Nephron progenitor cell (in vitro differentiated cells): ENCODE measurements around the gene ZBTB20.

ENCODE experiments used
- DNase-seq: peaks from one replicate; pipeline ENCODE4 v3.0.0; 2021
- H3K27ac Mint-ChIP-seq: 2 replicates; pipeline ENCODE4 v1.8.0; 2021; ENCODE audit warnings: mild to moderate bottlenecking, moderate library complexity, mixed read lengths
- H3K27me3 Mint-ChIP-seq: 2 replicates; pipeline ENCODE4 v1.8.0; 2021; ENCODE audit warnings: mild to moderate bottlenecking, low read depth, mixed read lengths; ENCODE audit not compliant: poor library complexity
- H3K36me3 Mint-ChIP-seq: 2 replicates; pipeline ENCODE4 v1.8.0; 2021; ENCODE audit warnings: low read depth, mixed read lengths
- H3K4me1 Mint-ChIP-seq: 2 replicates; pipeline ENCODE4 v1.8.0; 2021; ENCODE audit warnings: mixed read lengths
- H3K4me3 Mint-ChIP-seq: 2 replicates; pipeline ENCODE4 v1.8.0; 2021; ENCODE audit warnings: mild to moderate bottlenecking, moderate library complexity, mixed read lengths
- H3K9me3 Mint-ChIP-seq: 2 replicates; pipeline ENCODE4 v1.8.0; 2021; ENCODE audit warnings: mild to moderate bottlenecking, moderate library complexity, mixed read lengths
- TF ChIP-seq, protein P1 (sequence below): fragments of 200-600 bp; sonication (generic); IDR thresholded peaks from 2 replicates; pipeline ENCODE4 v1.5.0; 2021; ENCODE audit warnings: antibody characterized with exemption

The ZBTB20 gene

DNA sequence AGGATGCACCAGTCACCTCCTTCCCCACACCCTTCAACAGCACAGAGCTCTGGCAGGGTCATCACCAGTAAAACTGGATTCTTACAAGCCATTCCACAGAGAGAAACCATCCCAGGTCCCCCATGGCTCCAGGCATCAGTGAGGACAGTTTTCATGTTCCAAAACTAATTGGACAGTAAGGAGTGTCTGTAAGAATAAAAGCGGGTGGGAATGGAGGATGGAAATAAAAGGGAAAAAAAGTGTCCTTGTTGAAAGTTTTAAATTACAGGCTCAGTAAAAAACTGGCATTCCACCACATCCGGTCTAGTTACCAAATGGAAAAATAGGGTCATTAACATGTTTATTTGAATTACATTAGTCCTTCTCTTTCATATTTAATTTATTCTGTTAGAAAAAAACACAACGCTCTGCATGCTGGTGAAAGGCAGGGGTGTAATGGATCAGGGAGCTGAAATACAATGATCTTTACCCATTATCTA is 735.9 kb downstream of the ZBTB20 start:
- Mint-ChIP-seq H3K4me1 (peaks cover 51% of the 10 kb centered on the region), H3K27me3 (no peaks in the 10 kb centered on the region), H3K9me3 (no peaks in the 10 kb centered on the region), H3K27ac (no peak overlapping the region), H3K4me3 (no peak overlapping the region), H3K36me3 (no peaks in the 10 kb centered on the region)
- DNase-seq: no peak
- TF ChIP-seq, protein P1, sequence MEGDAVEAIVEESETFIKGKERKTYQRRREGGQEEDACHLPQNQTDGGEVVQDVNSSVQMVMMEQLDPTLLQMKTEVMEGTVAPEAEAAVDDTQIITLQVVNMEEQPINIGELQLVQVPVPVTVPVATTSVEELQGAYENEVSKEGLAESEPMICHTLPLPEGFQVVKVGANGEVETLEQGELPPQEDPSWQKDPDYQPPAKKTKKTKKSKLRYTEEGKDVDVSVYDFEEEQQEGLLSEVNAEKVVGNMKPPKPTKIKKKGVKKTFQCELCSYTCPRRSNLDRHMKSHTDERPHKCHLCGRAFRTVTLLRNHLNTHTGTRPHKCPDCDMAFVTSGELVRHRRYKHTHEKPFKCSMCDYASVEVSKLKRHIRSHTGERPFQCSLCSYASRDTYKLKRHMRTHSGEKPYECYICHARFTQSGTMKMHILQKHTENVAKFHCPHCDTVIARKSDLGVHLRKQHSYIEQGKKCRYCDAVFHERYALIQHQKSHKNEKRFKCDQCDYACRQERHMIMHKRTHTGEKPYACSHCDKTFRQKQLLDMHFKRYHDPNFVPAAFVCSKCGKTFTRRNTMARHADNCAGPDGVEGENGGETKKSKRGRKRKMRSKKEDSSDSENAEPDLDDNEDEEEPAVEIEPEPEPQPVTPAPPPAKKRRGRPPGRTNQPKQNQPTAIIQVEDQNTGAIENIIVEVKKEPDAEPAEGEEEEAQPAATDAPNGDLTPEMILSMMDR: no peak

DNA sequence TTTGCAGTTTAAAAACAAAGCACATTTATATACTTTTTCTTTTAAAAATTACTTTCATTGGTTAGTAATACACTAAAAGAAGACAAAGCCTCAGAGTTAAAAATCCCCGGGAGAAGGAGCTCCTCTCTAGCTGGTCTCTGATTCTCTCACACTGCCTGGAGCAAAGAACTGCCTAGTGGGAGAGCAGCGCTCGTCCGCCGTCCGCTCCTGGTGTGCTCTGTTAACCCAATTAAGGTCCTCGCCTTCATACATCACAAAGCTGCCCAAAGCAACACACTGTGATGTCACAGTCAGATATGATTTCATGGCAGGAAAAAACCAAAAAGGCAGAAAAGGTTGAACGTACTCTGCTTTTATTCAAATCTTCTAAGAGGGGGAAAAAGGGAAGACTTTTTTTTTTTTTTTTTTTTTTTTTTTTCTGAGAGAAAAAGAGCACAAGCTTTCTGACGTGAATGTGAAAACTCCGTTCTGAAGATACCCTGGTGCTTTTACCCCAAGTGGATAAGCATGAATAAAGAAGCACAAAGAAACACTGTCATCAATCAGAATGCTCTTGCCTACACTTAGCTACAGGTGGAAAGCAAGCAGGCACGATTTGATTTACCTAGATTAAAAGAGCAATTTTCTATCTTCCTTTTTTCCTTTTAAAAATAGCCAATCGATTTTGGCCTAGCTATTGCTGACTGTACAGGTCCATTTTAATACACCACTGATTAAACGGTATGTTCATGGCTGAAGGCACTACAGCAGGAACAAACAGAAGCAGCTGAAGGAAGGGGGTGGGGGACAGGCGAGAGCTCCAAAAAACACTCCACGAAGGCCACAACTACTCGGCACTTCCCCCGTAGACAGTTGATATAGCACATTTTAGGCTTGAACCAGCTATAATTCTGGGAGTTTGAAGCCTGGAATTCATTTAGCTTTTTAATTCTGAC is 738.1 kb downstream of the ZBTB20 start:
- TF ChIP-seq, protein P1: no peak
- Mint-ChIP-seq H3K9me3 (no peaks in the 10 kb centered on the region), H3K36me3 (no peaks in the 10 kb centered on the region), H3K27ac (no peak overlapping the region), H3K4me1 (peaks cover 51% of the 10 kb centered on the region), H3K27me3 (no peaks in the 10 kb centered on the region), H3K4me3 (peak overlapping the region; percentile 52)
- DNase-seq: peak; percentile 16

DNA sequence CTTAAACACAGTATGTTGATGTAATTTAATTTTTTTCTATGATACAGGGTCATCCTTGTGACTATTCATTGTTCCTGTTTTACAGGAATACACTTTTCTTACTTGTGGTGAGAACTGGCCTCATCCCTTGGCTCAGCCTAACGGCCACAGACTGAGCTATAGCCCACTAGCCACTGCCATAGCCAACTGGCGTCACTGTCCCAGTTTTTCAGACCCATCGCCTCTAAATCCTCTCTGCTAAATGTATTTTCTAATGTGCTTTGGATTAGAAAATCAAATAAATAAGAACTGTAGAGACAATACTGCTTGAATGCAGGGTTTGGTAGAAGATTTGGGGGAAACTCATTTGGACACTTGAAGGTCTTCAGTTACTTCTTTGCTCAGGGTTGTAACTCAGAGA is 740.2 kb downstream of the ZBTB20 start:
- Mint-ChIP-seq H3K9me3 (no peaks in the 10 kb centered on the region), H3K4me3 (no peak overlapping the region), H3K27ac (no peak overlapping the region), H3K36me3 (no peaks in the 10 kb centered on the region), H3K4me1 (peaks cover 47% of the 10 kb centered on the region), H3K27me3 (no peaks in the 10 kb centered on the region)
- DNase-seq: no peak
- TF ChIP-seq, protein P1: no peak

DNA sequence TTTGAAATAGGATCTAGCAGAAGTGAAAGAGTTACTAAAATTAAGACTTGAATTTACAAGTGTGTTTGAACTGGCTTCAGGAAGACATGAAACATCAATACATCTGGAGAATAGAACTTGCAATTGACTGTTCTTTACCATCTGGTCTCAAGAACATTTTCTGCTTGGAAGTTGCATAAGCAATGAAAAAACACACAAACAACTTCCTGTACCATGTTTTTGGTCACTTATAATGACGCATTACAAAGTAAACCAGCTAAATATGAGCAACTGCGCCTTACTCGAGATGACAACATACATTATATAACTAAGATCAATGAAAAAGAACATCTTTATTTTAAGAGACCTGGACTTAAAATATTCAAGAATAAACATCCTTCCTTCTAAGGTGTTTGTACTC is 740.8 kb downstream of the ZBTB20 start:
- Mint-ChIP-seq H3K27me3 (no peaks in the 10 kb centered on the region), H3K9me3 (no peaks in the 10 kb centered on the region), H3K27ac (no peak overlapping the region), H3K4me3 (no peak overlapping the region), H3K4me1 (peaks cover 42% of the 10 kb centered on the region), H3K36me3 (no peaks in the 10 kb centered on the region)
- no peak for DNase-seq
- TF ChIP-seq, protein P1: no peak

DNA sequence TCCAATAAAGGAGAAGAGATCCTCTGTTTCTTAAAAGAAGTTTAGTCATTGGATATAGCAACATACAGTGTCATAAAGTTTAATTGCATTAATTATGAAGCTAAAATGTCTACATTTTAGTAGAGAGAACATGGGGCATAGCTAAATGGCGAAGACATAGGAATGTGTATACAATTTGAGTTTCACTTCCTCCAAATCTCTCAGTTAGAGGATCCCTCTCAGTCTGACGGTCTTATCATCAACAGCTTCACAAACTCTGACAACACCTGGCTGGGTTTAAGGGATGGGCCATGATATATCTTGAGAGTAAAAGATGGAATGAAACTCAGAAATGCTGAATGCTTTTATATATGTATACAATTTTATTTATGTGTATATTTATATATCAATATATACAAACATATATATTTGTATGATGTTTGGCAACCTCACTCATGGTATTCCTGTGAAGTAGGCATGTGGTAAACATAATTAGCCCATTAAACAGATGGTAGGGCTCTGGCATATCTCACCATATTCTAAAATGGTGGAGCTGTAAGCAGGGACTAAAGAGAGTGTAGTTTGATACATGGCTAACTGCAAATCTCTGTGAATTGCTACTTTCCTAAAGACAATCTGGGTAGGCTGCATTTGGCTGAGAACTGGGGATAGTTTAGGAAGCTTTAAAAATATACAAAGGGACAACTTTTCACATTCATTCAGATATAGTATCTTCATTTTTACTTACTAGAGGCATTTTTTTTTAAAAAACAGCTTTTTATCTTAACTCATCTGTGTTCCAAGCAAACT is 741.7 kb downstream of the ZBTB20 start:
- H3K4me1 Mint-ChIP-seq: peaks cover 34% of the 10 kb centered on the region
- H3K9me3 Mint-ChIP-seq: no peaks in the 10 kb centered on the region
- DNase-seq: no peak
- TF ChIP-seq, protein P1: no peak
- no peaks in the 10 kb centered on the region for H3K36me3 Mint-ChIP-seq
- no peak overlapping the region for H3K27ac Mint-ChIP-seq
- no peak overlapping the region for H3K4me3 Mint-ChIP-seq
- peaks cover 2% of the 10 kb centered on the region for H3K27me3 Mint-ChIP-seq
